Measurements from ENCODE around the gene MRPL14. TPM values are rescaled to one million over a fixed set of nuclear protein-coding genes. Genes with fewer than 3 reads are reported as not detected.

Gene MRPL14
- total and polyA plus RNA-seq, 4 donors, result 34.6 to 118 (median 40.9) TPM

DNA sequence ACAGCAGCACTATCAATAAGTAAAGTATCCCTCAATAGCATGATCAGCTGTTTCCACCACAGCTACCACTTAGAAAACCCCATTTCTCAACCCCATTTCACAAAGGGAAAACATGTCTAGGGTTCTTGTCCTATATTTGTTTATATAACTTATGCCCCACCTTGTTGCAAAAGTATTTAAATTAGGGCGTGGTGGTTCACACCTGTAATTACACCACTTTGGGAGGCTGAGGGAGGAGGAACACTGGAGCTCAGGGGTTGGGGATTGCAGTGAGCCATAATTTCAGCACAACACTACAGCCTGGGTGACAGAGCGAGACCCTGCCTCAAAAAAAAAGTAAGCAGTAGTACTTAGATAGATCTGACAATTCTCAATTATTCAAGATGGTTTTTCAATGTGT, 3.7 kb downstream of the MRPL14 start:
- H3K4me3 ChIP-seq (ENCODE audit: low read depth in 1 of 3, low read length in 3 of 3), result no peak overlapping the region
- no peak overlapping the region for H3K9ac ChIP-seq (ENCODE audit: low read depth in 1 of 2, low read length in 2 of 2)
- no peak overlapping the region for H3K27ac ChIP-seq (ENCODE audit: low read depth in 1 of 2, low read length in 2 of 2)
- 92% methylated on average over 2 of the region's 2 CpGs for WGBS
- DNase-seq (ENCODE audit: low spot score), result no peak
- TF ChIP-seq RAD21 (IDR thresholded peaks at IDR 0.05) (no peak), TAF1 (conservative IDR thresholded peaks at IDR 0.05) (no peak), HNF4G (IDR thresholded peaks at IDR 0.05) (no peak), RXRA (IDR thresholded peaks at IDR 0.05) (no peak), GABPA (IDR thresholded peaks at IDR 0.05 in 1 of 2, conservative IDR thresholded peaks at IDR 0.05 in 1 of 2) (no peak), JUND (IDR thresholded peaks at IDR 0.05) (no peak), HNF4A (conservative IDR thresholded peaks at IDR 0.05) (no peak), FOXA1 (IDR thresholded peaks at IDR 0.05) (no peak), EGR1 (IDR thresholded peaks at IDR 0.05; ENCODE audit: low read depth in 2 of 2) (no peak), NR2F2 (IDR thresholded peaks at IDR 0.05) (no peak)
- TF ChIP-seq, protein P1, sequence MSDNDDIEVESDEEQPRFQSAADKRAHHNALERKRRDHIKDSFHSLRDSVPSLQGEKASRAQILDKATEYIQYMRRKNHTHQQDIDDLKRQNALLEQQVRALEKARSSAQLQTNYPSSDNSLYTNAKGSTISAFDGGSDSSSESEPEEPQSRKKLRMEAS (IDR thresholded peaks at IDR 0.05), result no peak
- TF ChIP-seq, protein P2, sequence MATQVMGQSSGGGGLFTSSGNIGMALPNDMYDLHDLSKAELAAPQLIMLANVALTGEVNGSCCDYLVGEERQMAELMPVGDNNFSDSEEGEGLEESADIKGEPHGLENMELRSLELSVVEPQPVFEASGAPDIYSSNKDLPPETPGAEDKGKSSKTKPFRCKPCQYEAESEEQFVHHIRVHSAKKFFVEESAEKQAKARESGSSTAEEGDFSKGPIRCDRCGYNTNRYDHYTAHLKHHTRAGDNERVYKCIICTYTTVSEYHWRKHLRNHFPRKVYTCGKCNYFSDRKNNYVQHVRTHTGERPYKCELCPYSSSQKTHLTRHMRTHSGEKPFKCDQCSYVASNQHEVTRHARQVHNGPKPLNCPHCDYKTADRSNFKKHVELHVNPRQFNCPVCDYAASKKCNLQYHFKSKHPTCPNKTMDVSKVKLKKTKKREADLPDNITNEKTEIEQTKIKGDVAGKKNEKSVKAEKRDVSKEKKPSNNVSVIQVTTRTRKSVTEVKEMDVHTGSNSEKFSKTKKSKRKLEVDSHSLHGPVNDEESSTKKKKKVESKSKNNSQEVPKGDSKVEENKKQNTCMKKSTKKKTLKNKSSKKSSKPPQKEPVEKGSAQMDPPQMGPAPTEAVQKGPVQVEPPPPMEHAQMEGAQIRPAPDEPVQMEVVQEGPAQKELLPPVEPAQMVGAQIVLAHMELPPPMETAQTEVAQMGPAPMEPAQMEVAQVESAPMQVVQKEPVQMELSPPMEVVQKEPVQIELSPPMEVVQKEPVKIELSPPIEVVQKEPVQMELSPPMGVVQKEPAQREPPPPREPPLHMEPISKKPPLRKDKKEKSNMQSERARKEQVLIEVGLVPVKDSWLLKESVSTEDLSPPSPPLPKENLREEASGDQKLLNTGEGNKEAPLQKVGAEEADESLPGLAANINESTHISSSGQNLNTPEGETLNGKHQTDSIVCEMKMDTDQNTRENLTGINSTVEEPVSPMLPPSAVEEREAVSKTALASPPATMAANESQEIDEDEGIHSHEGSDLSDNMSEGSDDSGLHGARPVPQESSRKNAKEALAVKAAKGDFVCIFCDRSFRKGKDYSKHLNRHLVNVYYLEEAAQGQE (IDR thresholded peaks at IDR 0.05), result no peak
- TF ChIP-seq, protein P3, sequence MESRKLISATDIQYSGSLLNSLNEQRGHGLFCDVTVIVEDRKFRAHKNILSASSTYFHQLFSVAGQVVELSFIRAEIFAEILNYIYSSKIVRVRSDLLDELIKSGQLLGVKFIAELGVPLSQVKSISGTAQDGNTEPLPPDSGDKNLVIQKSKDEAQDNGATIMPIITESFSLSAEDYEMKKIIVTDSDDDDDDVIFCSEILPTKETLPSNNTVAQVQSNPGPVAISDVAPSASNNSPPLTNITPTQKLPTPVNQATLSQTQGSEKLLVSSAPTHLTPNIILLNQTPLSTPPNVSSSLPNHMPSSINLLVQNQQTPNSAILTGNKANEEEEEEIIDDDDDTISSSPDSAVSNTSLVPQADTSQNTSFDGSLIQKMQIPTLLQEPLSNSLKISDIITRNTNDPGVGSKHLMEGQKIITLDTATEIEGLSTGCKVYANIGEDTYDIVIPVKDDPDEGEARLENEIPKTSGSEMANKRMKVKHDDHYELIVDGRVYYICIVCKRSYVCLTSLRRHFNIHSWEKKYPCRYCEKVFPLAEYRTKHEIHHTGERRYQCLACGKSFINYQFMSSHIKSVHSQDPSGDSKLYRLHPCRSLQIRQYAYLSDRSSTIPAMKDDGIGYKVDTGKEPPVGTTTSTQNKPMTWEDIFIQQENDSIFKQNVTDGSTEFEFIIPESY (IDR thresholded peaks at IDR 0.05), result no peak
- no peaks in the 10 kb centered on the region for H3K36me3 ChIP-seq (ENCODE audit: control insufficient read depth in 4 of 4, insufficient read depth in 3 of 4, low read depth in 1 of 4, low read length in 3 of 4)
- no peaks in the 10 kb centered on the region for H3K27me3 ChIP-seq (ENCODE audit: control insufficient read depth in 4 of 4, insufficient read depth in 4 of 4, low read length in 3 of 4)
- H3K4me1 ChIP-seq (ENCODE audit: control insufficient read depth in 4 of 4, insufficient read depth in 4 of 4, low read length in 3 of 4), result peaks cover 16 to 65% (median 49%) of the 10 kb centered on the region in 4 donors
- no peaks in the 10 kb centered on the region for H3K9me3 ChIP-seq (ENCODE audit: control insufficient read depth in 4 of 4, low read length in 3 of 4)

DNA sequence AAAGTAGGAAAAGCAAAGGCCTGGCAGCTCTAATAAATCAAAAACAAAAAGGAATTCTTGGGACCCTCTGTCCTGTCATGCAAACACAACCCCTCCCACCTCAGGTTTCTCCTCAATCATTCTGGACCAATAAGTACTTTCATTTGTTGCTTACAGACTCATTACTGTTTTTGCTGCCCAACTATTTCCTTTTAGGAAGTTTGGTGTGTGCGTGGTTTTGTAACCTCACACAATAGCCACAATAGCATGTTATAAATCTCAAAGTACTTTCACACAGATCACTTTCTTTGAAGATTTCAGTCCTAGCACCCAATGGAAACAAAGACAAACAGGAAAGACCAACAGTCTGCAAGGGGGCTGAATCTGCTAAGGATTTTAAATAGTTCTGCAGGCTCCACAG, 4.5 kb downstream of the MRPL14 start:
- no peak overlapping the region for H3K27ac ChIP-seq (ENCODE audit: low read depth in 1 of 2, low read length in 2 of 2)
- H3K4me3 ChIP-seq (ENCODE audit: low read depth in 1 of 3, low read length in 3 of 3), result no peak overlapping the region
- DNase-seq (ENCODE audit: low spot score), result no peak
- no peaks in the 10 kb centered on the region for H3K27me3 ChIP-seq (ENCODE audit: control insufficient read depth in 4 of 4, insufficient read depth in 4 of 4, low read length in 3 of 4)
- no peak overlapping the region for H3K9ac ChIP-seq (ENCODE audit: low read depth in 1 of 2, low read length in 2 of 2)
- no peaks in the 10 kb centered on the region for H3K9me3 ChIP-seq (ENCODE audit: control insufficient read depth in 4 of 4, low read length in 3 of 4)
- peaks cover 14 to 68% (median 51%) of the 10 kb centered on the region in 4 donors for H3K4me1 ChIP-seq (ENCODE audit: control insufficient read depth in 4 of 4, insufficient read depth in 4 of 4, low read length in 3 of 4)
- 49% methylated on average over 1 of the region's 1 CpG for WGBS
- no peaks in the 10 kb centered on the region for H3K36me3 ChIP-seq (ENCODE audit: control insufficient read depth in 4 of 4, insufficient read depth in 3 of 4, low read depth in 1 of 4, low read length in 3 of 4)
- no peak for TF ChIP-seq RXRA (IDR thresholded peaks at IDR 0.05)
- peak; percentile 24 for TF ChIP-seq NR2F2 (IDR thresholded peaks at IDR 0.05)

Data from liver (tissue), 9 donors.